Measurements from ENCODE around the gene PRKAR1B. TPM values are rescaled to one million over a fixed set of nuclear protein-coding genes. Genes with fewer than 3 reads are reported as not detected.
"Not testable (repeated sequence)": the region's sequence is repeated elsewhere in the genome, so short reads cannot be mapped to it uniquely, and the experiment has no call there.

Gene PRKAR1B
- total RNA-seq, 1 donor from 2014 or later: 12.5 TPM

DNA sequence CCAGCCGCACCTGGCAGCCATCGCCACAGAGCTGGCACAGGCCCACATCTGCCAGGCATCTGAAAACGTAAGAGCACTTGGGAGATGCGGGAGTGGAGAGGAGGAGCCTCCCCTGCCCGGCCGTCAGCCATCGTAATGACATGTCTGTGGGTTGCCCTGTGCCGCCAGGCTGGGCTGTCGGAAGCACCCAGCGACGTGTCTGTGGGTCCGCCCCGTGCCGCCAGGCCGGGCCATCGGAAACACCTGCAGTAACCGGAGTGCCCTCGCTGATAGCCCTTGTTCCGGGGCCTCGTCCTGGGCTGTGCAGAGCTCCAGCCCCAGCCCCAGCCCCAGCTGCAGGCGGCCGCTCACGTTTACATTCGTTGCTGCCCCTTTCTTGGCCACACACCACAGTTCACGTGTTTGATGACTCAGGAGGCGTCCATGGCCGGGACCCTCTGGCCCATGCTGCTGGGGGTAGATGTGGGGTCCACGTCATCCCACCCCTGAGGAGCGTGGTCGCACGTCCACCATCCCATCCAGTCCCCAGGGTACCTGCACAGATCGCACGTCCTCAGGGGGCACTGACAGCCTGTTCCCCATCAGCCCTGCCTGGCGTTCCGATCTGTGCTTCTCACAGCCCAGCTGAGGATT, 30.0 kb upstream of the PRKAR1B start:
- no peak for DNase-seq

- no peak for DNase-seq
Observed at GRCh38 chr7:756231-756927, 29.3 kb upstream of the PRKAR1B start.

- DNase-seq: no peak
Observed at GRCh38 chr7:755413-755805, 28.3 kb upstream of the PRKAR1B start.

DNA sequence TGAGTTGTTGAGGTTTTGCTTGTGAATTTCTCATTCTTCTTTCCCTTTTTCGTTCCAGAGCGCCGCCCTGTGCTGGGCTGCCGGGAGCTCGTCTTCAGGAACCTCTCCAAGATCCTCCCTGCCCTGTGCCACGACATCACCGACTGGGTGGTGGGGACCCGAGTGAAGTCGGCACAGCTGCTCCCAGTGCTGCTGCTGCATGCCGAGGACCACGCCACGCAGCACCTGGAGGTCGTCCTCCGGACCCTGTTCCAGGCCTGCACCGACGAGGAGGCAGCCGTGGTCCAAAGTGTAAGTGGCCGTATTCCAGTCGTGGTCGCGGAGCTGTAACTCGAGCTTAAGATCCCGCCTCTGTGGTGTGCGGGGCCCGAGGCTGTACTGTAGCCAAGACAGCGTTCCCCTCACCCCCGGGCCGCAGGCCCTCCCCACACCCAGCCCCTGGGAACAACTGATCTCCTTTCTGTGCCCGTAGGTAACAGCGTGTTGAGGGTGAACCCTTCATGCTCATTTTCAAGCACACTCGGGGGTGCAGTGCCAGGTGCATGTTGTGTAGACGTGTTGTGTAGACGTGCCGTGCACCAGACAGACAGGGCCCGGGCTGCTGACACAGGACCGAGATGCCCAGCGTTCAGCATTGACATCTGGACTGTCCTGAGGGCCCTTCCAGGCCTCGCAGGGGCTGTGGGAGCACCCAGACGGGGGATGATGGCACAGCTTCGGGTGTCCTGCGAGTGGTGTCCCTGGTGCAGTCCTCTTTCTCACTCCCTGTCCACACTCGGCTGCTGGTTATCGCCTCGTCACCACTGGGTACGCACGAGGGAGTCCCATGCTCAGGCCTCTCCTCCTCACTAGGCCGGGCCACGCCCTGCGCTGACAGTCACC, 27.7 kb upstream of the PRKAR1B start:
- no peak for DNase-seq

- no peak for DNase-seq
Observed at GRCh38 chr7:753190-753589, 26.1 kb upstream of the PRKAR1B start.

GRCh38 chr7:752256-752655, 25.2 kb upstream of the PRKAR1B start:
- not testable (repeated sequence) for DNase-seq

DNA sequence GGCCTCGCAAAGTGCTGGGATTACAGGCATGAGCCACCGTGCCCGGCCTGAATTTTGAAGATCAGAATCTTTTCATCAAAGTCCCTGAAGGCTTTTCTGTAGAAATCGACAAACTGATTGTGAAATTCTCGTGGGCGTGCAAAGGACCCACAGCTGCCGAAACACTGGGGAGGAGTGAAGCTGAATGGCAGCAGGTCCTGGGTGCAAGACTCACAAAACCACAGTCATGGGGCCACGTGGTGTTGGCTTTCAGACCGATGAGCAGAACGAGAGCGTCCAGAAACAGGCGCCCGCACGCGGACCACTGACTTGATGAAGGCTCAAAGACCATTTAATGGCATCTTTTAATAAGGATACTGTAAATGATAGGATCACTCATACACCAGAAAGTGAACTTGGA, 24.7 kb upstream of the PRKAR1B start:
- DNase-seq: no peak

- DNase-seq: no peak
Observed at GRCh38 chr7:750111-750905, 23.2 kb upstream of the PRKAR1B start.

GRCh38 chr7:749140-749551, 22.1 kb upstream of the PRKAR1B start:
- no peak for DNase-seq

DNA sequence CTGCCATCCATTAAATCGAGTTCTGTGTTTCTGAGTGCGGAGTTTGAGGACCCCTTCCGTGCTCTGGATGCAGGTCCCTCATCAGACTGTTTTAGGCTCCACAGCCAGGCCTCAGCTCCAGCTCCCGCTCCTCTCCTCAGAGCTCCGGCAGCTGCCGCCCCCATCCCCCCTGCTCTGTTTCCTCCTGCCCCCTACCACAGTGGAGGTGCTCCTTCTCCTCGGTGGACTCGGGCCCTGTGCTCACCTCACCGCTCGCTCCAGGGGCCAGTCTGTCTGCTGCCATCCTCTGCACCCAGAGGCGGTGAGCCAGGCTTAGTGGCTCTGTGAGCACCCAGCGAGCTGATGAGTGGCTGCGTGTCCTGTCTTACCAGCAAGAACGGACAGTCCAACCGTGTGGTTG, 21.4 kb upstream of the PRKAR1B start:
- DNase-seq: no peak

- no peak for DNase-seq
Observed at GRCh38 chr7:747186-747585, 20.1 kb upstream of the PRKAR1B start.

- no peak for DNase-seq
Observed at GRCh38 chr7:746155-747061, 19.3 kb upstream of the PRKAR1B start.

DNA sequence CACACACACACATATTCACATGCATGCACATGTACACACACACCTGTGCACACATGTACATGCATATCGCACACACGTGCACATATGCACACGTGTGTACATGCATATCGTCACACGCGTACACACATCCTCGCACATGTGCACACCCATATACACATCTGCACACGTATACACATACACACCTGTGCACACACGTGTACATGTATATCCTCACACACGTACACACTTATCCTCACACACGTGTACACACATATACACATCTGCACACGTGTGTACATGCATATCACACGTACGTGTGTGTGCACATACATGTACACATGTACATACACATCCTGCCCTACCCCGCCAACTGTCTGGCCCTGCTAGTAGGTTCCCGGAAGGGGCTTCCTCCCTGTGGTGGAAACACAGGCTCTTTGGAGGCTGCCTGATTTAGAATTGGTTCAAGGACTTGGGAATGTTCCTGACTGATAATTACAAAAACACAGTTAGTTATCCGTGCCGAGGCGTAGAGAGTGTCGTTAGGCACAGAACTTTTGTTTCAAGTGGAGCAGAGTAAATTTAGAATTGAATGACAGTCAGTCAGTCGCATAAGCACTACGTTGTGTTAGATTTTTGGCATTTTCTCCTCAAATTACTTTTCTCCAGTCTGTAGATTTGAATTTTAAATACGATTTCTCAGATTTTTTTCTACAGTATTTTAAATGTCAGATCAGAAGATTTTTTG, 18.5 kb upstream of the PRKAR1B start:
- DNase-seq: no peak

DNA sequence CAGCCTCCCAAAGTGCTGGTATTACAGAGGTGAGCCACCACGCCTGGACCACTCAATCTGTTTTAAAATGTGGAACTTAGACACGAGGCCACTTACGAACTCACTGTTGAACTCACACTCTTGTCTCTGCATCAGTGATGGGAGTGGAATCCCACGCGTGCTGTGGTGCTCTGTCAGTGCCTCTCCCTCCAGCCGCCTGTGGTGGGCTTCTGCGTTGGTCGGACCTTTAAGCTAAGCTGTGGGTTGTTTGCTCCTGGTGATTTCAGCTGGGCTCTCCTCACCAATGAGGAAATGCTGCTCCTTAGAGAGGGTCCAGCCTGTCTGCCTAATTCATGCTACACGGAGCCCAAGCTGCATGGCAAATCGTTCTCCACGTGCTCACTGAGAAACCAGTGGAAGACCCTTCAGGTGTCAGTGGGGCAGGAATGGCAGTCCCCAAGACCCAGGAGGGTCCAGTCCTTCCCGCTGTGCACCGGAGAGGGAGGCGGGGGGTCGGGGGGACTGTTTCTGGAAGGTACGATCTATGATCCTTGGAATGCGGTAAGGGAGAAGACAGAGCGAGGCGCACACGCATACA, 17.9 kb upstream of the PRKAR1B start:
- no peak for DNase-seq

DNA sequence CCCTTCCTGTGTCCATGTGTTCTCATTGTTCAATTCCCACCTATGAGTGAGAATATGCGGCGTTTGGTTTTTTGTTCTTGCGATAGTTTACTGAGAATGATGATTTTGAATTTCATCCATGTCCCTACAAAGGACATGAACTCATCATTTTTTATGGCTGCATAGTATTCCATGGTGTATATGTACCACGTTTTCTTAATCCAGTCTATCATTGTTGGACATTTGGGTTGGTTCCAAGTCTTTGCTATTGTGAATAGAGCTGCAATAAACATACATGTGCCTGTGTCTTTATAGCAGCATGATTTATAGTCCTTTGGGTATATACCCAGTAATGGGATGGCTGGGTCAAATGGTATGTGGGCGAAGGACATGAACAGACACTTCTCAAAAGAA, 17.0 kb upstream of the PRKAR1B start:
- not testable (repeated sequence) for DNase-seq

DNA sequence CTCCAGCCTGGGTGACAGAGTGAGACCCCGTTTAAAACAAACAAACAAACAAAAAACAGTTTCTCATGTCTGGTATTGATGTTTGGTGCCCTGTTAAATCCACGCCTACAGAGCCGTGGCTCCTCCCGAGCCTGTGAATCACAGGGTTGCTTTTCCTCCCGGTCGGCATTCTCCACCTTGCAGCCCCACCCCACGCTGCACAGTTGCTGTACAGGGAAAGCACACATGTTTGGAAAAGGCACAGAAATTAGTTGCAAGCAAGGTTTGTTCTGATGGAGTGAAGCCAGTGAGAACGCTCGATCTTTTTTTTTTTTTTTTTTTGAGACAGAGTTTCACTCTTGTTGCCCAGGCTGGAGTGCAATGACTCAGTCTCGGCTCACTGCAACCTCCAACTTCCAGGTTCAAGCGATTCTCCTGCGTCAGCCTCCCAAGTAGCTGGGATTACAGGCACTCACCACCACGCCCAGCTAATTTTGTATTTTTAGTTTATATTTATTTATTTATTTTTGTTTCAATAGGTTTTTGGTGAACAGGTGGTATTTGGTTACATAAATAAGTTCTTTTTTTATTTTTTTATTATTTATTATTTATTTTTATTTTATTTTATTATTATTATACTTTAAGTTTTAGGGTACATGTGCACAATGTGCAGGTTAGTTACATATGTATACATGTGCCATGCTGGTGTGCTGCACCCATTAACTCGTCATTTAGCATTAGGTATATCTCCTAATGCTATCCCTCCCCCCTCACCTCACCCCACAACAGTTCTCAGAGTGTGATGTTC, 16.5 kb upstream of the PRKAR1B start:
- DNase-seq: not testable (repeated sequence)

- DNase-seq: no peak
Observed at GRCh38 chr7:742791-743190, 15.7 kb upstream of the PRKAR1B start.

- no peak for DNase-seq
Observed at GRCh38 chr7:741850-742249, 14.8 kb upstream of the PRKAR1B start.

DNA sequence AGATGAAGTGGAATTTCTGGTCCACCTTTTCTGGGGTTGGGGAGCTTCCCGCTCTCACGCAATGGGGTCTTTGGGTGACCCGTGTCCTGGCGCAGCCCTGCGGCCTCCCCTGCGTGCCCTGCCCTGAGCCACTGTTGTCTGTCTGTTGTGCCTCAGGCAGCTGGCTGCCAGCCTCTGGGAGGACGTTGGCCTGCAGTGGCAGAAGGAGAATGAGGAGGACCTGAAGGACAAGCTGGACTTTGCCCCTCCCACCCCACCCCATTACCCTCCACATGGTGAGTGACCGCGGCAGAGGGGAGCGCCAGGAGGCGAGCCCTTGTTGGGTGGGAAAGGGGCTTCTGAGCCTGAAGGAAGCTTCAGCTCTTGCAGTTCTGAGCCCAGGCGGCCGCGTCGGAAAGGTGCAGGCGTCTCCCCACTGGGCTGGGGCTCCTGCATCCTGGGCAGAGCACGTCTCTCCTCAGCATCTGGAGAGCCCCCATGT, 14.2 kb upstream of the PRKAR1B start:
- DNase-seq: no peak
